Measurements from ENCODE around the gene PRKAG2.

GRCh38 chr7:151711435-151711872 is 165.5 kb downstream of the PRKAG2 start:
- TF ChIP-seq CTCF (conservative IDR thresholded peaks at IDR 0.05; ENCODE audit: low read depth in 2 of 2) (no peak), STAT1 (IDR thresholded peaks at IDR 0.05; ENCODE audit: unreplicated experiment) (no peak), POLR2AphosphoS5 (IDR thresholded peaks at IDR 0.05; ENCODE audit: low read depth) (no peak)
